Lung (tissue), 12 donors: ENCODE measurements around the gene NPHS1. TPM values are rescaled to one million over a fixed set of nuclear protein-coding genes. Genes with fewer than 3 reads are reported as not detected.

ENCODE experiments used
- ATAC-seq: fragments of 200-7000 bp; cut with Tn5 transposase; one replicate; pipeline ENCODE4 v1.9.1; 2020; ENCODE audit warnings: moderate number of reproducible peaks; ENCODE audit not compliant: insufficient read depth, low FRiP score
- DNase-seq, 3 donors: peaks; one replicate each; pipeline ENCODE4 v3.0.0-alpha.2; 2013 to 2017
- H3K27ac ChIP-seq, 2 donors: one replicate each; pipeline ENCODE4 v1.5.1; 2013; ENCODE audit warnings: mild to moderate bottlenecking in 2 of 2, moderate library complexity in 2 of 2, control low read depth in 1 of 2, inconsistent platforms in 1 of 2, low read depth in 1 of 2, low read length in 1 of 2
- H3K27me3 ChIP-seq, 3 donors: one replicate each; pipeline ENCODE4 v1.5.1; 2013; ENCODE audit warnings: low read length in 2 of 3; ENCODE audit not compliant: control insufficient read depth in 3 of 3, insufficient read depth in 3 of 3
- H3K36me3 ChIP-seq, 4 donors: one replicate each; pipeline ENCODE4 v1.5.1; 2013; ENCODE audit warnings: low read length in 4 of 4, mild to moderate bottlenecking in 1 of 4, moderate library complexity in 1 of 4; ENCODE audit not compliant: control insufficient read depth in 4 of 4, insufficient read depth in 4 of 4
- H3K4me1 ChIP-seq, 5 donors: one replicate each; pipeline ENCODE4 v1.5.1; 2013; ENCODE audit warnings: low read length in 5 of 5, mild to moderate bottlenecking in 2 of 5, moderate library complexity in 1 of 5; ENCODE audit not compliant: control insufficient read depth in 5 of 5, insufficient read depth in 5 of 5
- H3K4me3 ChIP-seq: one replicate; pipeline ENCODE4 v1.5.1; 2013; ENCODE audit warnings: mild to moderate bottlenecking, control low read depth, moderate library complexity
- H3K9ac ChIP-seq, 2 donors: one replicate each; pipeline ENCODE4 v1.5.1; 2013; ENCODE audit warnings: low read length in 2 of 2, control low read depth in 1 of 2; ENCODE audit not compliant: insufficient read depth in 1 of 2
- H3K9me3 ChIP-seq, 4 donors: one replicate each; pipeline ENCODE4 v1.5.1; 2013; ENCODE audit warnings: low read length in 3 of 4, mild to moderate bottlenecking in 1 of 4, moderate library complexity in 1 of 4; ENCODE audit not compliant: control insufficient read depth in 4 of 4, insufficient read depth in 3 of 4
- WGBS, 2 donors: extraction: QIAGEN DNeasy Blood & Tissue Kit; methylation state at CpG; one replicate each; pipeline ENCODE4 v1.1.7; 2013; 5-methylcytosine and 5-hydroxymethylcytosine counted together
- polyA plus RNA-seq, 2 donors: library from polyadenylated mRNA; stranded (reverse); fragments of 200-250 nt; gene quantifications; one replicate each; pipeline ENCODE4 v1.2.1, GENCODE V29; 2013
- total RNA-seq, 2 donors: library from RNA; depleted of rRNA in 1 of 2; stranded (reverse); fragments of >200 nt in 1 of 2; gene quantifications; one replicate each; pipeline ENCODE4 v1.2.1, GENCODE V29; 2014 to 2021
- TF ChIP-seq, protein P1 (sequence below): IDR thresholded peaks from 2 replicates; pipeline ENCODE4 v1.5.1; 2012; ENCODE audit warnings: mild to moderate bottlenecking; ENCODE audit errors: control extremely low read depth, extremely low read depth
- donor health status: control.
- donor health status: control.
- donor health status: Bipolar disorder and iron deficiency.
- donor health status: healthy.
- donor health status: DM: yes; HTN: yes; CAD: no.

NPHS1 gene
- total and polyA plus RNA-seq, 4 donors = 0.02 to 0.23 TPM; not detected in 2

DNA sequence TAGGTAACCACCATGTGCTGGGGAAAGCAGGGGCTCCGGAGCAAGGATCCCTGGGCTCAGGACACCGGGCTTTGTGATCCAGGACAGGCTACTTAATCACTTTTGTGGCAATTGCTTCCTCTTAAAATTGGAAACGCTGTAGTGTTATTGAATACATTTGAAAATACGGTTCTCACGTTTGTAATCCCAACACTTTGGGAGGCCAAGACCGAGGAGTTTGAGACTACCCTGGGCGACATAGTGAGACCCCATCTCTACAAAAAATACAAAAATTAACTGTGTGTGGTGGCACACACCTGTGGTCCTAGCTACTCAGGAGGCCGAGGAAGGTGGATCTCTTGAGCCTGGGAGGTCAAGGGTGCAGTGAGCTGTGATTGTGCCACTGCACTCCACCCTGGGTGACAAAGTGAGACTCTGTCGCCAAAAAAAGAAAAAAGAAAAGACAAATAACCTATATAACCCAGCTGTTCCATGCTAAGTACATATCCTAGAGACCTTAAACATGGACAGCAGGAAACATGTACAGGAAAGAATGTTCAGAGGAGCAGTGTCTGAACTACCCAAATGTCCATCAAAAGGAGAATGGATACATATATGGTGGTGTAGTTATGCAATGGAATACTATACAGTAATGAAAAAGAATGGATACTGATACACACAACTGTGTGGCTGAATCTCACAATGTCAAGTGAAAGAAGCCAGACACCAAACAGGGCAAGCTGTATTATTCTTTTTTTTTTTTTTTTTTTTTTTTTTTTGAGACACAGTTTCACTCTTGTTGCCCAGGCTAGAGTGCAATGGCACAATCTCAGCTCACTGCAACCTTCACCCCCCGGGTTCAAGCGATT, 39.0 kb downstream of the NPHS1 start:
- DNase-seq (no peak), ATAC-seq (no peak)
- Histone ChIP-seq H3K27me3 (peaks cover 0 to 4% (median 0%) of the 10 kb centered on the region in 3 donors), H3K9me3 (no peaks in the 10 kb centered on the region), H3K27ac (no peak overlapping the region), H3K4me3 (no peak overlapping the region), H3K36me3 (no peaks in the 10 kb centered on the region), H3K9ac (no peak overlapping the region), H3K4me1 (no peaks in the 10 kb centered on the region)
- WGBS, 2 donors = 88 to 89% methylated on average over 11 of the region's 11 CpGs
- TF ChIP-seq, protein P1, sequence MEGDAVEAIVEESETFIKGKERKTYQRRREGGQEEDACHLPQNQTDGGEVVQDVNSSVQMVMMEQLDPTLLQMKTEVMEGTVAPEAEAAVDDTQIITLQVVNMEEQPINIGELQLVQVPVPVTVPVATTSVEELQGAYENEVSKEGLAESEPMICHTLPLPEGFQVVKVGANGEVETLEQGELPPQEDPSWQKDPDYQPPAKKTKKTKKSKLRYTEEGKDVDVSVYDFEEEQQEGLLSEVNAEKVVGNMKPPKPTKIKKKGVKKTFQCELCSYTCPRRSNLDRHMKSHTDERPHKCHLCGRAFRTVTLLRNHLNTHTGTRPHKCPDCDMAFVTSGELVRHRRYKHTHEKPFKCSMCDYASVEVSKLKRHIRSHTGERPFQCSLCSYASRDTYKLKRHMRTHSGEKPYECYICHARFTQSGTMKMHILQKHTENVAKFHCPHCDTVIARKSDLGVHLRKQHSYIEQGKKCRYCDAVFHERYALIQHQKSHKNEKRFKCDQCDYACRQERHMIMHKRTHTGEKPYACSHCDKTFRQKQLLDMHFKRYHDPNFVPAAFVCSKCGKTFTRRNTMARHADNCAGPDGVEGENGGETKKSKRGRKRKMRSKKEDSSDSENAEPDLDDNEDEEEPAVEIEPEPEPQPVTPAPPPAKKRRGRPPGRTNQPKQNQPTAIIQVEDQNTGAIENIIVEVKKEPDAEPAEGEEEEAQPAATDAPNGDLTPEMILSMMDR = no peak

DNA sequence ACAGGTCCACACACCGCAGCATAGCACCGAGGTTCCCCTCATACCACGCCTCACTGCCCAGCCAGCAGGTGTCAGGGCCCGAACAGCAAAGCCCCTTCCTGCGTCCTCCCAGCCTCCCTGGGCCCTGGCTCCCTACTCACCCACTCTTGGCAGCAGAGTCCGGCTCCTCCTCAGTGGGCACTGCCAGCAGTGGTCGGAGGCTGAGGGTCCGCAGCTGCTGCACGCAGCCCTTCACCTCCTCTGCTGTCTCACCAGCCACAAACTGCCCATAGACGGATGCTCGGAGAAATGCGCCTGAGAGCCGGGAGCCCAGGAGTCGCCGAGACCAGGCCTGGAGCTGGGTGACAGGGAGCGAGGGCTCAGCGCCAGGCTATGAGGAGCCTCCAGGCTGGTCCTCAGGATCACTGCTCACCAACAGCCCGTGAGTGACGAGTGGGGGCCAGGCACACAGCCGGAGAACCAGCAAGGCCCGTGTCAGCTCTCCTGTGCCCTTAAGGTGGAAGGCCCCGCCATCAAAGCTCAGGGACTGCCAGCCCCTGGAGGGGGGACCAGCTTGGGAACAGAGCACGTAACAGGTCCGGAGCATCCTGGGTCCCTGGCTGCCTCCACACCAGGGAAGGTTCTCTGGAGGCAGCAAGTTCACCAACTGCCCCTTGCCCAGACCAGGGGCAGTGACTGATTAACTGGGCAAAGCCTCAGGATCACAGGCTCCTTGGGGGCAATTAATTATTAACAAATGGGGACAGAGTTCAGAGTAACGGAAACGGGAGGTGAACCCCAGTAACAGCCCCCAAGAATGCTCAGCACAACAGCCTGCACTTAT, 39.9 kb downstream of the NPHS1 start, which contains the start of gene PRODH2:
TSS of gene PRODH2 (minus strand) at position 626 of the 823 bp plus-strand sequence. CDS start at position 586, 40 bp downstream.
- no peak for ATAC-seq
- Histone ChIP-seq H3K9ac (no peak within 1 kb of the TSS), H3K27ac (no peak within 1 kb of the TSS), H3K9me3 (no peaks in the 10 kb centered on the region), H3K27me3 (peaks cover 0 to 4% (median 0%) of the 10 kb centered on the region in 3 donors), H3K4me3 (no peak within 1 kb of the TSS), H3K36me3 (no peaks in the 10 kb centered on the region), H3K4me1 (no peaks in the 10 kb centered on the region)
- WGBS, 2 donors = 70 to 82% methylated on average over 26 of the region's 26 CpGs
- TF ChIP-seq, protein P1 = no peak
- DNase-seq = no peak

DNA sequence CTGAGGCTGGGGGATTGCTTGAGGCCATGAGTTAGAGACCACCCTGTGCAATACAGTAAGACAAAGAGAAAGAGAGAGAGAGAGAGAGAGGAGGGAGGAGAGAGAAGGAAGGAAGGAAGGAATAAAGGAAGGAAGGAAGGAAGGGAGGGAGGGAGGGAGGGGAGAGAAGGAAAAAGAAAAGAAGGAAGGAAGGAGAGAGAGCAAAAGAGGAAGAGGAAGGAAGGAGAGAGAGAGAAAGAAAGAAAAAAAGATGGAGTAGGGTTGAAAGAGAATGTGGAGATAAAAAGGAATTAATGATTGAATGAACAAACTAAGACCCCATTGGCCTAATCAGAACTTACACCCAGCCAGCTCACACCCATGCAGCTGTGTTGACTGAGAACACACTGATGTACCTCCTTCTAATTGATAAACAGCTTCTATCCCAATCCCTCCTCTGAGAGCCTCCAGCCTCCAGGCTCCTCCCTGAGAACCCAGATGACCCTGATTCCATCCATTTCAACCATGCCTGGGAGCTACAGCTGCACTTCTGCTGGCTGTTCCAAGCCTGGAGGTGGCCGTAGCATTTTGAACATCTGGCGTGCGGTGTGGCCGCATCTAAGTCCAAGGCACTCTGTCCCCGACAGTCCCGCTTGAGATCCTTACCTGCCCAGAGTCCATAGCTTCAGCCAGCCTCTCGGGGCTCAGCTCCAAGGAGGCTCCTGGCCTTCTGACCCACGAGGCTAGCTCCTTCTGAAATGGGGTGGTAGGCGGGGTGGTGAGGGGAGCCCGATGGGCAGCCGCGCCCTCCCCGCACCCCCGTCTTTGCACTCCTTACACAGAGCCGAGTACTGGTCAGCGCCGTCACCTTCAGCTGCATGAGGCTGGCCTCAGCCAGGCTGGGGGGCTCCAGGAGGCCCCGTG, 40.7 kb downstream of the NPHS1 start:
- no peak overlapping the region for H3K9ac ChIP-seq
- DNase-seq (no peak), ATAC-seq (no peak)
- no peaks in the 10 kb centered on the region for H3K9me3 ChIP-seq
- no peak overlapping the region for H3K27ac ChIP-seq
- no peaks in the 10 kb centered on the region for H3K4me1 ChIP-seq
- H3K4me3 ChIP-seq = no peak overlapping the region
- H3K36me3 ChIP-seq = no peaks in the 10 kb centered on the region
- 71 to 83% methylated on average over 18 of the region's 18 CpGs for WGBS, 2 donors
- TF ChIP-seq, protein P1 = no peak
- H3K27me3 ChIP-seq = peaks cover 0 to 4% (median 0%) of the 10 kb centered on the region in 3 donors
